ENCODE results near the gene C1QC.
A peak's percentile ranks its signal among the peaks of the same experiment; 100 is the strongest.

The C1QC gene

DNA sequence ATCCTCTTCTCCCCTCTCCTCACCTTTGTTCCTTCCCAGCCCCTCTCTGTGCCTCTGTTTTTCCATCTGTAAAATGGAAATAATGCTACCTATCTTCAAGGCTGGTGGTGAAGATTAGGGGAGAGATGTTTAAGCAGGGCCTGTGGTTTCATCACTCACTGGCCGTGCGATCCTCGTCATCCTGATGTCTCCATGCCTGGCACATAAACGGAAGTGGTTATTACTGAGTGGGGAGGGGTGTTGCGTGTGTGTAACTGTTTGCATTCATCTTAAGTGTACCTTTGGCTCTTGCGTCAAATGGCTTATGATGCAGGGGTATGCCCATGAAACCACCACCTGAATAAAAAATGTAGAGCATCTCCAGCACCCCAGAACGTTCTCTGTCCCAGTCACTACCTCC is 24.2 kb upstream of the C1QC start:
- no peak for DNase-seq (ENCODE audit: low spot score)

DNA sequence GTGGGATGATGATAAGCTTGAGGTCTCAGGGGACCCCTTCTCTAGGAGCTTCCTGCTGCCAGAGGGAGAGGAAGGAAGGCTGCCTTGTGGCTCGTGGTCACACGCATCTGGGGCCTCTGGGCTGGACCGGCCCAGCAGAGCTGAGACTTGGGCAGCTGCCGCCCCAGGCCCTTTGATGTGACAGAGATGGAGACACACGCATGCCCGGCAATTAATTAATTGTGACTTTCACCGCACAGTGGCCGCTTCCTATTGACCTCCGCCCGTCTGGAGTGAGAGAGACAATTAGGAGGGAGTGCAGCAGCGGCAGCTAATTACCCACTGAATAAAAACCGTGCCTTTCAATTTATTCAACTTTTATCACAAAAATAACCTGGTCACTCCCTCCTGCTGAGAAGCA is 23.6 kb upstream of the C1QC start:
- DNase-seq (ENCODE audit: low spot score): no peak

DNA sequence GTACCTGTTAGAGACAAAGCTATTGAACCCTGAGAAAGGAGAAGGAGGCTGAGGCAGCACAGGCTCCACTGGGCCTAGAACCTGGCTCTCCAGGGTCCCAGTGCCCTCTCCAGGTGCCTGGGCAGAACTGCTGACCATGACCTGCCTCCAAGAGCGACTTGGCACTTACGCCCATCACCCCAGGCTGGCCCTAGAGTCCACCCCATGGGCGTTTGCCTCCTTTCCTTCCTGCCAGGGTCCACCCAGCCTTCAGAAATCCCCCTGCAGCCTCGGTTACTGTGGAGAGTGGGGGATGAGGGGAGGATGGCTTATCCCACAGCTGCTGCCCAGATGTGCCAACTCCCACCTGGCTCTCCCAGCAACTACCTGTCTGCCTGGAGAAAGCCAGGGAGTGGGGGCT is 21.7 kb upstream of the C1QC start:
- no peak for DNase-seq (ENCODE audit: low spot score)

DNA sequence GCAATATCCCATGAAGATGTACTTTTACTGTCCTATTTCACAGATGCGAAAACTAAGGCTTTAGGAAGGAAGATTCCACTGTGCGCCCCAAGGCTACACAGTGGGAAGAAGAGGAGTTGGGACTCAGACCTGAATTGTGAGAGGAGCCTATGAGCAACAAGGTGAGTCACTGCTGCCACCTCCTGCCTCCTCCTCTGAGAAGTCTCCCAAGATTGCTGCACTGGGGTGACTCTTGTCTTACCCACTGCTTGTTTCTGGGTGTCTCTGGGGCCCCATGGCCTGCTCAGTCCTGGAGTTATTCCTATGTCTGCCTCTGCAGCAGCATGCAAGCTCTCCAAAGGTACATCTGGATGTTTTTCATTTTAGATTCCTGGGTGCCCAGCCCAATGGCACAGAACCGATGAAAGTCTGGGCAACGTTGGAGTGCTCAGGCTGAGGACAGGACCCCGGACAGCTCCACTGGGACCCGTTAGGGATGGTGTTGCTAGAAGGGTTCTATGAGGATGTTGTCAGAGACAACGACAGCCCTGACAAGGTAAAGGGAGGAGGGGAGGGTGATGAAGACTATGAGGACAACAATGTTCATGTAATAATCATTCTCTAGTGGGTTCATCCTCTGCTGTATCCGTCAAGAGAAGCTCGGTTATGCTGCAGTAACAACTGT is 18.0 kb upstream of the C1QC start:
- DNase-seq (ENCODE audit: low spot score): no peak

DNA sequence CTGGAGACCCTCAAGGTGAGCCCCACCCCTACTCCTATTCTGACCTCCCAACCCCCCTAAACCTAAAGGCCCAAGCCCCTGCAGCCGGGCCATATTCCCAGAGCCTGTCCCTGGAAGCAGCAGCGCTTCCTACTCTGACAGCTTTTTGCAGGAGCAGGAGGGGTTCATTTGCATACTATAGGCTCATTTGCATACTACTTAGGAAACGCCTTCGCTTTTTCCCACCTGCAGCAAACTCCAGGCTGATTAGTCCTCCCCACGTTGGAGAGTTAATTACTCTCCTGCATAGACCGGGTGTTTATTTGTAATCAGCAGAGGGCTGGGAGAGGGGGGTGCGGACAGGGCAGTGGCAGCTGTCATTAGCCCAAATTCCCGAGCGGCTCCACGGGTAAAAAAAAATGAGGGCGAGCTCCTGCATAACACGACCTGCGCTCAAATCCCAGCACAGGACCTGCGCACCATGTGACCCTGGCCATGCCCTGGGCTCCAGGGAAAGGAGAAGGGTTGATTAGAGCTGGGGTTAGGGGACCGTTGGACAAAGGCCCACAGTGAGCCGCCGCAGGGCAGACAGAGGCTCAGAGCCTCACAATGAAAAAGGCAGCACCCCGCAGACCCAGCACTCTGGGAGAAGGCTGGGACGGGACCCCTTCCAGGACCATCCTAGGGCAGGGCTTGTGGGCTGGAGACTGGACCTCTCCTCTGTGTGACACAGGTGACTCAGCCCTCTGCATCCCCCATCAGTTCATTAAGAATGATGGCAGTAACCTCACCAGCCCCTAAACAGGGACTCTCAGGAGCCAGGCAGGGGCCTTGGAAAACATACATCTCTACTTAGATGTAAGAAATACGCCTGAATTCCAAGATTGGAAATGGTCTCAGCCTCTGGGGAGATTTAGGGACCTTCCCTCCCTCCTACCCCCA is 16.9 kb upstream of the C1QC start:
- DNase-seq (ENCODE audit: low spot score): no peak

DNA sequence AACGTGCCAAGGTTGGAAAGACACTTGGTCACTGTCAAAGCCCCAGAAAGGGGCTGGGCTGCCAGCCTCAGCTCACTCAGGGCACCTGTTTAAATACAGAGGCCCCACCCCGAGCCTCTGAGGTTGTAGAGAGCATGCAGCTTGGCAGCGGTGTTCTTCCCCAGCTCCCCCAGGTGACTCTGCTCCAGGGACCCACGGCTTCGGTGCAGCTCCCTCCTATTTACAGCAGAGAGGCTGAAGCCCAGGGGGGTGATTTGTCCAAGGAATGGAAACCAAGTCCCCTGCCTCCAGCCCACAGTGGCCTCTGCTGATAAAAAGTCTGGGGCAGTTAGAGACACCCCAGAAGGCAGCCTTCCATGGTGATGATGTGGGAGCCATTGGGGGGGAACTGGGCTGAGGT is 16.1 kb upstream of the C1QC start:
- no peak for DNase-seq (ENCODE audit: low spot score)

DNA sequence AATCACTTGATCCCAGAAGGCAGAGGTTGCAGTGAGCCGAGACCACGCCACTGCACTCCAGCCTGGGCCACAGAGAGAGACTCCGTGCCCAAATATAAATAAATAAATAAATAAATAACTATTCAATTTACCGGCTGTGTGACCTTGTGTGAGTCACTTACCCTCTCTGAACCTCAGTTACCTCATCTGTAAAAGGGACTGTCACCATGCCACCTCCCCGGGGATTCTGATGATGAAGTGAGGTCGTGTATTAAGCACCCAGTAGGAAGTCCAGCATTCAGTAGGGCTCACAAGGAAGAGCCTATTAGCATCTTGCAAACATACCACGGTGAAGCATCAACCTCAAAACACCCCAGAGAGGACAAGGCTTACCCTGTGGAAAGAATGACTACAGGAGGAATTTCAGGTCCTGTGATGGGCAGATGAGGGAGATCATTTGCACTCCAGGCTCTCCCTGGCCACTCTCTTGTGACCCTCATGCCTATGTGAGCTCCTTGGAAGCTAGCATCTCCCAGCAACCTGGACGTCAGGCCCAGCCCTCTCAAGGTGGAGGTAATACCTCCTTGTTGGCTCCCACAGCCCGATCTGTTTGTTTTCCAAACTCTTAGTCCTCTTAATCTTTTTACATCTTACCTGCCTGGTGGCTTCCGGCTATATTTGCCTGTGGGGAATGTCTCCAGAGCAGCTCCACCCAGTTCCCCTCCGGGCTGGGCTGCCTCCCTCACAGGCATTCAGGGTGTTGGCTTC is 14.6 kb upstream of the C1QC start:
- DNase-seq (ENCODE audit: low spot score): no peak

DNA sequence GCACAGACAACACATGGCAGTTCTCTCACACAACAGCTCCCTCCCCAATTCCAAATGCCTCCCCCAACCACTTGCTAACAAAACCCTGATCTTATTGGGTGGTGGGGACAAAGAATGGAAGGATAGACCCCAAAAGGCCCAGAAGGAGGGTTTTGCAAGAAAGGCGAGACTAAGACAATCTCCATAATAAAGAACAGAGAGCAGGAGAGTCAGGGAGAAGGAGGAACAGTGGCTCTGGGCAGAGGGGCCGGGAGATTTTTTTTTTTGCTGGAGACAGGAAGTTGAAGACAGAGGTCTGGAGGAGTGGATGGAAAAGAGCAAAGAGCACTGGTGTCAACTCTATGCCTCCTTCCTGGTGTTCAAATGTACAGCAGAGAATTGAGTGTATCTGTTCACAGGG is 13.5 kb upstream of the C1QC start:
- no peak for DNase-seq (ENCODE audit: low spot score)

DNA sequence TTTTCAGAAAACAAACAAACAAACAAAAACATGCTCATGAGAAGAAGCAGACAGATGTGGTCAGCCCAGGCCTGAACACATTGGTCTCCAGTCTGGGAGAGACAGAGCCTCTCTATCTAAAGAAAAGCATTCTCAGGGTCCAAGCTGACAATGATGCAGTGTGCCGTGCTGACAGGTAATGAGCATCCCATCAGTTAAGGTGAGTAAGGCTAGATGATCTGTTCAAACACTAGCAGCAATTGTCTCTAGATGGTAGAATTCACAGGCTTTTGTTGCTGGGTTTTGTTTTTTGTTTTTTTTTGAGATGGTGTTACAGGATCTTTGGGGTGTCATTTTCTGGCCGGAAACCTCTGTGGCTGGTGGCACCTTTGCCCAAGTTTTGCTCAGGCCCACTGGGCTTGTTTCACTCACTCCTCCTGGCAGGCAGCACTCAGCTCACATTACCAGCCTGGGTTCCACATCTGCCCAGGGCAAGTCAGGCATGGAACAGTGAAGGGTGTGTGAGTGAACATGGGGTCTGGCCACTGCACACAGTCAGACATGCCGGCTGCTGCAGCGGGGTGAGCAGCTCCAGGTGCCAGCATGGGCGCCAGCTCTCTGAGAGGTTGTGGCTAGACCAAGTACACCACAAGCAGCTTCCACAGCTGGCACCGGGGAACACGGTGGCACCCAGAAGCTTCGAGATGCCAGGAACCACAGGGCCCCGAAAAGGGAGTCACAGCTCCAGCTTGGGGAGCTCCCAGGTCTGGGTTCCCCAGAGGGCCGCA is 9.6 kb upstream of the C1QC start:
- no peak for DNase-seq (ENCODE audit: low spot score)

DNA sequence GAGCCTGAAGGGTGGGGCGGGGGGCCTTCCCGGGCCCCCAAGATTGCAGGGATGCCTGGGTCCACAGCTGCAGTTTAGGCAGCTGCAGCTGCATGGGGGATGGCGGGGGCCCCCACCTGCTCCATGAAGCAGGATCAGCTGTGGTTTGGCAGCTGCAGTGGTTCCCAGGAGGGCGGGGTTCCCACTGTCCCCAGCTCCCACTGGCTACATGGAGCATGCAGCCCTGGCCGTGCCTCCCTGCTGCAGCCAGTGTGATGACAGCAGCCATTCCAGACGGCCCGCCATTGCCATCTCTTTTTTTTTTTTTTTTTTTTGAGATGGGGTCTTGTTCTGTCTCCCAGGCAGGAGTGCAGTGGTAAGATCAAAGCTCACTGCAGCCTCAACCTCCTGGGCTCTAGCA is 8.0 kb upstream of the C1QC start:
- no peak for DNase-seq (ENCODE audit: low spot score)

DNA sequence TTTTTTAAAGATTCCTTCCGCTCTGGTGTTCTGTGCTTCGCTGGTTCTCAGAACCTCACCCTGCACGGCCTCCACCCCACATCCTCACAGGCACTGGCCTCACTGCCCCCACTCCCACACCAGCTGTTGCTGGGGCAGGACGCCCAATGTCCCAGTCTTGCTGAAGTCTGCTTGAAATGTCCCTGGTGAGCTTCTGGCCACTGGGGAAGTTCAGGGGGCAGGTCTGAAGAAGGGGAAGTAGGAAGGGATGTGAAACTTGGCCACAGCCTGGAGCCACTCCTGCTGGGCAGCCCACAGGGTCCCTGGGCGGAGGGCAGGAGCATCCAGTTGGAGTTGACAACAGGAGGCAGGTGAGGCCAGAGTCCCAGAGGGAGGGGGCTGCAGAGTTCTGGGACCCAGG is 7.1 kb upstream of the C1QC start, which contains the start of gene C1QA:
TSS of gene C1QA (plus strand) at position 276 of the 400 bp plus-strand sequence. CDS start 989 bp downstream, outside the sequence.
- DNase-seq (ENCODE audit: low spot score): no peak

DNA sequence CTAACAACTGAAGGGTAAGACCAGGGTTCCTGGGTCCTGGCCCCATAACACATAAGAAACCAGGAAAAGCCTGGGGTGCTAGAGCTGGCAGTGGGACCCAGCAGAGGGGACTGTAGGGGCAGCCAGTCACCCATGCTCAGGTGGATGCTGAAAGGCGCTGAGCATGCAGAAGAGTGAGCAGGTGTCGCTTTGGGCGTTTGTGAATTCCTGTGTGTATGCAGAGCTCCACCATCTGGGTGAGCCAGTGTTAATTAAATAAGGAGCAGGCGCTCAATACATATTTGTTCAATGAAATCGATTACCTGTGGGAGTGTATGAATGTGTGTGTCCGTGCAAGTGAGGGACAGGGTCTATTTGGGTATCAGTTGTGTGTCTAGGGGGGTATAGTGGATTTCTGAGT is 6.5 kb upstream of the C1QC start:
- no peak for DNase-seq (ENCODE audit: low spot score)

DNA sequence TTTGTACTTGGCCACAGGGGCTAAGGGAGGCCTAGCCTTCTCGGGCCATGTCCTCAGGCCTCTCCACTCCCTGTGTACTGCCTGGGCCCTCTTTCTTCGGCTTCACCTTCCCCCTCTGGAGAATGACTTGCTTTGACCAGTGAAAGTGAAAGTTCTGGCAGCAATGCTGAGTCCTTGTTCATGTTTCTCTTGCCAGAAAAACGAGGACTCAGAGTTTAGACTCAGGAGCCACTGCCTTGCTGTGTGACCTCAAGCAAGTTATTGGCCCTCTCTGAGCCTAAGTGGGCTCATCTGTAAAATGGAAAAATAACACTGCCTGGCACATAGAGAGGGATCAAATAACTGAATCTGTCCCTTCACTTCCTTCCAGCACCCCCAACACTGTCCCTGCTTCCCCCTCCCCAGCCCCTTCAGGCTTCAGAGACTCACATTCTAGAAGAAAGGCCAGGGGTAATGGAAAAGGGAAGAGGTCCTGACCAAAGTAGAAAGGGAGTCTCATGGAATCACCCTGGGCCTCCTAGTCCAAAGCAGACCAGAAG is 5.5 kb upstream of the C1QC start:
- no peak for DNase-seq (ENCODE audit: low spot score)

DNA sequence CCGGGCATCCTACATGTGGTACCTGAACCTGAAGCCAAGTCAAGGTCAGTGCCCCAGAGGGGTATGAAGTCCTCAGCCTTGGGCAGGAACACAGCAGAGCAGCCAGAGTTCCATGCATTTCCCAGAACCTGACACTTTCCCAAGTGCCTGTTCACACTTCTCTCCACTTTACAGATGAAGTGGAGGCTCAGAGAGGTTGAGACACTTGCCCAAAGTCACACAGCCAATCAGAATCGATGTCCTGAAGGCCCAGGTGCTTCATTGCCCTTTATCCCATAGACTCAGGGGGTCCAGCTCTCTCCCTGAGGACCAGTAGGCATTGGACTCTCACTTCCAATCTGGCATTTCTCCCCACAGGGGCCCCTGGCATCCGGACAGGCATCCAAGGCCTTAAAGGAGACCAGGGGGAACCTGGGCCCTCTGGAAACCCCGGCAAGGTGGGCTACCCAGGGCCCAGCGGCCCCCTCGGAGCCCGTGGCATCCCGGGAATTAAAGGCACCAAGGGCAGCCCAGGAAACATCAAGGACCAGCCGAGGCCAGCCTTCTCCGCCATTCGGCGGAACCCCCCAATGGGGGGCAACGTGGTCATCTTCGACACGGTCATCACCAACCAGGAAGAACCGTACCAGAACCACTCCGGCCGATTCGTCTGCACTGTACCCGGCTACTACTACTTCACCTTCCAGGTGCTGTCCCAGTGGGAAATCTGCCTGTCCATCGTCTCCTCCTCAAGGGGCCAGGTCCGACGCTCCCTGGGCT is 4.8 kb upstream of the C1QC start:
- no peak for DNase-seq (ENCODE audit: low spot score)

DNA sequence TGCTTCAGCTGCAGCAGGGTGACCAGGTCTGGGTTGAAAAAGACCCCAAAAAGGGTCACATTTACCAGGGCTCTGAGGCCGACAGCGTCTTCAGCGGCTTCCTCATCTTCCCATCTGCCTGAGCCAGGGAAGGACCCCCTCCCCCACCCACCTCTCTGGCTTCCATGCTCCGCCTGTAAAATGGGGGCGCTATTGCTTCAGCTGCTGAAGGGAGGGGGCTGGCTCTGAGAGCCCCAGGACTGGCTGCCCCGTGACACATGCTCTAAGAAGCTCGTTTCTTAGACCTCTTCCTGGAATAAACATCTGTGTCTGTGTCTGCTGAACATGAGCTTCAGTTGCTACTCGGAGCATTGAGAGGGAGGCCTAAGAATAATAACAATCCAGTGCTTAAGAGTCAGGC is 4.1 kb upstream of the C1QC start:
- DNase-seq (ENCODE audit: low spot score): no peak

DNA sequence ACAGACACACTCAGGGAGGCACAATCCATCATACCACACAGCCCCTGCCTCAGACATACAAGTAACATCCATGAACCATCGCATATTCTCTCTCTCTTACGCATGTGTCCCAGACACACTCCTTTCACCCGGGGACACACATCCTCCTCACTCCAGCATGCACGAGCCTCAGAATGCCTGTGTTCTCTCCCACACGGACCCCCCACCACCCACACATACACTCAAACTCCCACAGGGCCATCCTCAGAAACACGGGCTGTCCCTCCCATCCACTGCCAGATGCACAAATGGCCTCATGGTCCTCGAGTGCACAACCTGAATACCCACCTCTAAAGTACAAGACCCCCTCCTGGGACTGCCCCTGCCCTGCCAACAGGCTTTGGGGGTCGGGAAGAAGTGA is 2.2 kb upstream of the C1QC start:
- no peak for DNase-seq (ENCODE audit: low spot score)

DNA sequence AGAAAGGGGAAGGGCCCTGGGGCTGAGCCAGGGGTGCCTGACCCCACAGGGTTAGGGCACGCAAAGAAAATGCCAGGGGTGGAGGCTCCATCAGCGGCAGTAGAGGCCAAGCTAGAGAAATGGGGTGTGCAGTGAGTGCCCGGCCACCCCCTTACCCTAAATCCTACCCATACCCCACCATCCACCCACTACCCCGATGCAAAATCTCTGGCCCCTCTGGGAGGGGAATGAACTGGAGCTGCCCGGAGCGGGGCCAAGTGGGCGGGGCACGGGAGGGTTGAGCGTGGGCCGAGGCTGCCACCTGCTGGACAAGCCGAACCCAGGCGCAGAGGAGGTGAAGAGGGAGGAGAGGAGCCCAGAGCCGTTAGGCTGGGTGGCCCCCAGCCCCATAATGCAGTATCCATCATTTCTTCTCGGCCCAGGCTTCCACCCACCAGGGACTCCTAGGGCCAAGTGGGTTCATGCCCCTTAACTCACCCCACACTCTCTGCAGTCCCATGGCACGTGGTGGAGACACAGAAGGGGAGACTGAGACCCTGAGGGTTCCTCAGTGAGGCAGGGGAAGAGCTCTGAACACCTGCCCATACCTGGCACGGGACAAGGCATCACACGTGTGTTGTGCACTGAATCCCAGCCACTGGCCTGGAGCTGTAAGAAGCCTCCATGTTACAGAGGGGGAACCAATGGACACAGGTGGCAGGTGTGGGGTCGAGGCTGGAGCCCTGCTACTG is 1.4 kb upstream of the C1QC start:
- DNase-seq (ENCODE audit: low spot score): peak; percentile 85

DNA sequence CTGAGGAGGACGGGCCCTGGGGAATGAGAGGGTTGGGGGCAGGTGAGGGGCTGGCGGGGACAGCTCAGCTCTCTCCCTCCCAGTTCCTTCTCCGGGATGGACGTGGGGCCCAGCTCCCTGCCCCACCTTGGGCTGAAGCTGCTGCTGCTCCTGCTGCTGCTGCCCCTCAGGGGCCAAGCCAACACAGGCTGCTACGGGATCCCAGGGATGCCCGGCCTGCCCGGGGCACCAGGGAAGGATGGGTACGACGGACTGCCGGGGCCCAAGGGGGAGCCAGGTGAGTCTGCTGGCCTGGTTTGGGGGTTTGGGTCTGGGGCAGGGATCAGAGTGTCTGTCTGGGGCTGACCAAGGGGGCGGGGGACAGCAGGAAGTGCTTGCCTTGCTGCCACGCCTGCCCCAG is 495 bp downstream of the C1QC start:
- DNase-seq (ENCODE audit: low spot score): no peak

DNA sequence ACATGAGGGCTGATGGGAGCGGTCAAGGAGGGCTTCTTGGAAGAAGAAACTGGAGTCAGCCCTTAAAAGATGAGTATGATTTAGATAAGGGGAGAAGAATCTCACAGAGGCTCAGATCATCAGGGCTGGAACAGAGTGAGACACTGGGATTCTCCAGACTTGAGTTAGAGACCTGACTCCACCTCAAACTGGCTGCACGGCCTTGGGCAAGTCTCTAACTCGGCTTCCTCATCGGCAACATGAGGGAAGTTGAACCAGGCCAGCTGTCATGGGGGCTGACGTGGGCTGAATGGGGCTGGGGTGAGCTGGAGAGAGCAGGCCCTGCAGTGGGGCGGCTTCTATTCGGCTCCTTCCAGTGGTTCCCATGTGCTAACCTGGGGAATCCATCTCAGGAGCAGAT is 2.5 kb downstream of the C1QC start:
- no peak for DNase-seq (ENCODE audit: low spot score)

DNA sequence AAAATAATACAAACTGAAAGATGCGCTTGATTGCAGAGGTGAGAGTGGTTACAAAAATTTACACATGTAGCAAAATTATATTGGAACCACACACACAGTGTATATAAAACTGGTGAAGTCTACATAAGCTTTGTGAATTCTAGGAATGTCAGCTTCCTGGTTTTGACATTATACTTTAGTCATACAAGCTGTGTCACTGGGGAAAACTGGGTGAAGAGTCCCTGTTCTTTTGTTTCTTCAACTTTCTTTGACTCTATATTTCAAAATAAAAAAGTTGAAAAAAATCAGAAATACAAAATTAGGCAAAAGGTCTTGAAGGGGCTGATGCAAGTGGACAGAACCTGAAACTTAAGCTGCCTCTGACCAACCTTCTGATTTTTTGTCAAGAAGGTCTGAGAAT is 3.0 kb downstream of the C1QC start:
- DNase-seq (ENCODE audit: low spot score): no peak
